Mesothelial cell of epicardium (in vitro differentiated cells): Measurements from ENCODE around the gene ZNF74. TPM values are rescaled to one million over a fixed set of nuclear protein-coding genes. Genes with fewer than 3 reads are reported as not detected.
A peak's percentile ranks its signal among the peaks of the same experiment; 100 is the strongest.

Experiments used
- DNase-seq, 2 experiments: peaks; one replicate each; pipeline ENCODE4 v3.0.0; 2021; ENCODE audit warnings: low spot score in 2 of 2; ENCODE audit not compliant: unreplicated experiment in 2 of 2
- H3K27ac Mint-ChIP-seq: 2 replicates; pipeline ENCODE4 v1.8.0; 2021; ENCODE audit warnings: mixed read lengths
- H3K27me3 Mint-ChIP-seq: 2 replicates; pipeline ENCODE4 v1.8.0; 2021; ENCODE audit warnings: low read depth, mixed read lengths
- H3K36me3 Mint-ChIP-seq: 2 replicates; pipeline ENCODE4 v1.8.0; 2021; ENCODE audit warnings: mixed read lengths
- H3K4me1 Mint-ChIP-seq: 2 replicates; pipeline ENCODE4 v1.8.0; 2021; ENCODE audit warnings: mixed read lengths
- H3K4me3 Mint-ChIP-seq: 2 replicates; pipeline ENCODE4 v1.8.0; 2021; ENCODE audit warnings: mild to moderate bottlenecking, moderate library complexity, mixed read lengths
- H3K9me3 Mint-ChIP-seq: 2 replicates; pipeline ENCODE4 v1.8.0; 2021; ENCODE audit warnings: mixed read lengths
- CTCF ChIP-seq: fragments of 200-600 bp; sonication (generic); IDR thresholded peaks from one replicate; pipeline ENCODE4 v1.5.0; 2021; ENCODE audit warnings: antibody characterized with exemption; ENCODE audit not compliant: unreplicated experiment
- total RNA-seq: library from RNA; stranded (reverse); gene quantifications from 3 replicates; pipeline ENCODE4 v1.2.1, GENCODE V29; 2021

Gene ZNF74
- total RNA-seq, 1 donor from 2014 or later = 38.3 TPM

- no peaks in the 10 kb centered on the region for H3K27me3 Mint-ChIP-seq
- peak overlapping the region; percentile 74 for H3K4me3 Mint-ChIP-seq
- peaks cover 10% of the 10 kb centered on the region for H3K36me3 Mint-ChIP-seq
- no peaks in the 10 kb centered on the region for H3K9me3 Mint-ChIP-seq
- peaks cover 26% of the 10 kb centered on the region for H3K4me1 Mint-ChIP-seq
- H3K27ac Mint-ChIP-seq = peak overlapping the region; percentile 81
- no peak for DNase-seq
- no peak for TF ChIP-seq CTCF
Observed at GRCh38 chr22:20438678-20439492, 44.9 kb downstream of the ZNF74 start.

DNA sequence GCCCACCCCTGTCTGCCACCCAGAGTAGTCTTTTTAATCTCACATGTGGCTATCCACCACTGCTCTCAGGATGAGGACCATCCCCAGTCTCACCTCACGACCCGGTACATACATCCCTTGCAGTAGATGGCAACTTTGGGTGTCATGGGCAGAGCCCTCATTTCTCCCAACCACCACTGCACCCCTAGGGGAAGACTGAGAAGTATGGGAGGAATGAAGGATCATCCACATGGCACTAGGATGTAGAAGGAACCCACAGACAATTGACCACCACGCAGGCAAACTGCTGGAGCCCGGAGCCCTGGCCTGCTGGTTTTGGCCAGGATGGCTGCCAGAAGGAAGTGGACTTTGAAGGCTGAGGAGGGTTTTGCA, 45.6 kb downstream of the ZNF74 start:
- Mint-ChIP-seq H3K9me3 (no peaks in the 10 kb centered on the region), H3K36me3 (peaks cover 13% of the 10 kb centered on the region), H3K4me3 (peak overlapping the region; percentile 34), H3K27me3 (no peaks in the 10 kb centered on the region), H3K27ac (peak overlapping the region; percentile 5), H3K4me1 (peaks cover 24% of the 10 kb centered on the region)
- no peak for DNase-seq
- no peak for TF ChIP-seq CTCF

GRCh38 chr22:20439928-20440575, 46.1 kb downstream of the ZNF74 start:
- Mint-ChIP-seq H3K4me3 (no peak overlapping the region), H3K27ac (no peak overlapping the region), H3K36me3 (peaks cover 15% of the 10 kb centered on the region), H3K4me1 (peaks cover 20% of the 10 kb centered on the region), H3K27me3 (no peaks in the 10 kb centered on the region), H3K9me3 (no peaks in the 10 kb centered on the region)
- TF ChIP-seq CTCF = no peak
- no peak for DNase-seq

GRCh38 chr22:20440637-20441591, 47.0 kb downstream of the ZNF74 start:
- peaks cover 11% of the 10 kb centered on the region for H3K4me1 Mint-ChIP-seq
- no peaks in the 10 kb centered on the region for H3K9me3 Mint-ChIP-seq
- H3K27ac Mint-ChIP-seq = no peak overlapping the region
- H3K27me3 Mint-ChIP-seq = no peaks in the 10 kb centered on the region
- no peak for DNase-seq
- TF ChIP-seq CTCF = no peak
- no peak overlapping the region for H3K4me3 Mint-ChIP-seq
- H3K36me3 Mint-ChIP-seq = peaks cover 16% of the 10 kb centered on the region

DNA sequence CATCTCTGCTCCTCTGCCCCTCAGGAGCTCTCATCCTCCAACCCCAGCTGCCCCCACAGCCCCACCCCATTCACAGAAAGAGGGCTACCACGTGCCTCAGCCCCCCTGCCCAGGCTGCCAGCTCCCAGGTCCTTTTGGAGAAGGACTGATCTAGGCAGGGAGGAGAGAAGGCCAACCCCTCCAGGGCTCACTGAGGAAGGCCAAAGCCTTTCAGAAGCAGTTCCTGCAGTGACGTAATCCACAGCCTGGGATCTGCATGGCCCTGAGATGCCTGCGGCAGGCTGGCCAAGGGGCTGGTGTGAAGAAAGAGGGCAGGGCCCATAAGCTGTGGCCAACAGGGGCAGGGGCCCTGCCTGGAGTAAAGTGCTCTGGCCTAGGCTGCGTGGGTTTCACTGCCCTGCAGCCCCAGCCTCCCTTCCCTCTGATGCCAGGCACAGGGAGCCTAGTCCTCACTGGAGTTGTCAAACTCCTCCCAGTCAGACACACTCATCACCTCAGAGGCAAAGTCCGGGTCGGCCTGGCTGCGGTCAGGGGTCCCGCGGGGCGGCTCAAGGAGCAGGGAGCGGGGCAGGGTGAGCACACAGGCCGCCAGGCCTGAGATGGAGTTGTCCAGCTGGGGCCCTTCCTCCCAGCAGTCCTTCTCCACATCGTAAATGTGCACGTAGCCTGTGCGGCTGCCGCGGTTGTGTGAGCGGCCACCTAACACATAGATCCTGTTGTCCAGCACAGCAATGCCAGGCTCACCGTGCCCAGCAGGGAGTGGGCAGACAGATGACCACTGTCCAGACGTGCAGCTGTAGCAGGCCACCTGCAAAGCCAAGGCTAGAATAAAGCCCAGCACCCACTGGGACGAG, 47.9 kb downstream of the ZNF74 start:
- TF ChIP-seq CTCF = no peak
- DNase-seq = no peak
- H3K27ac Mint-ChIP-seq = no peak overlapping the region
- no peak overlapping the region for H3K4me3 Mint-ChIP-seq
- H3K4me1 Mint-ChIP-seq = peaks cover 8% of the 10 kb centered on the region
- H3K27me3 Mint-ChIP-seq = no peaks in the 10 kb centered on the region
- H3K36me3 Mint-ChIP-seq = peaks cover 23% of the 10 kb centered on the region
- H3K9me3 Mint-ChIP-seq = no peaks in the 10 kb centered on the region
